HL-60/S4 (cell line): ENCODE data around the gene AATK.

ENCODE experiments used
- in situ Hi-C: fragments of 300-500 bp; cut with MboI; formaldehyde crosslinking; loops from 2 replicates; pipeline ENCODE4 v1.14.3; 2022; ENCODE audit warnings: low sequenced_read_pairs

Gene AATK

DNA sequence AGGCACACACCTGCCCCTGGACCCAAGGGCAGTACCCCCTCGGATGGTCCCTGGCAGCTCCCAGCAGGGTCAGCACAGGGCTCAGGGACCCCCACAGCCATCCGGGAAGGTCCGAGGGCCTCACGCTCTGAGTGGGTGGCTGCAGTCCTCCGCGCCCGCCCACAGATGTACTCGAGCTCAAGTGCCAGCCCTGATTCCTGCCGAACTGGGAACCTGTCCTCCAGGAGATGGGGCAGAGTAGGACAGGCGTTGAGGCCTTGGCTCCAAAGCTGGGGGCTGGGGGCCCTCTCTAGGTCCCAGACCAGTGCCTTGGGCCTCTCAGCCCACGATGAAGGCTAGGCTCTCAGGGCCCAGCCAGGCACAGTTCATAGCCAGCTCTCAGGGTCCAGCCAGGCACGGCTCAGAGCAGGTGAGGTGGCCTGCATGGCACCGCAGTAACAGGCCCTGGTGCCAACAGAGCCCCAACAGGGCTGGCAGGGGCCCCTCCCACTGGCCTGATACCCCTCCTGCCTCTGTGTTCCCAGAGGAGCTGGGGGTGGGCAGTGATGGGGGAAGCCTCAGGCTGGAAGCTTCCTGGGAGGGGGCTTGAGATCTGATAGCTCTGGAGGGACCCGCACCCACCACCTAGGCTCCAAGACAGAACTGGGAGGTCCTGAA is 36.2 kb downstream of the AATK start:
- in situ Hi-C loops, result no loop called here

DNA sequence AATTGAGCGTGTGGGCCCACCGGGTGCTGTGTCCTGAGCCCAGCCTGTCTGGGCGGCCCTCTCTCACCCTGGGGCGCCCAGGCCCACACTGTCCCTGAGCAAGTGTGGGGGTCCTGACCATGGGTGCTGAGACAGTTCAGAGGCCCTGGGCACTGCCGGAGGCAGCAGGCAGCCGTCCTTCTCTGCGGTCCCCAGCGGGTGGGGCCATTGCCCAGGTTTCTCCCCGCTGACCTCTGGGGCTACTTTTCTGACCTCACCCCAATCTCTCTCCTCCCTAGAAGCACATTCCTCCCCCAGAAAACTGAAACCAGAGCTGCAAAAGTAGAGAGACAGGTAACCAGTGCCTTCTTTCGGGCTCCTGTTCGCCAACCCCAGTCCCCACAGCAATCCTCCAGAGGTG is 36.7 kb downstream of the AATK start:
- in situ Hi-C loops, result no loop called here

DNA sequence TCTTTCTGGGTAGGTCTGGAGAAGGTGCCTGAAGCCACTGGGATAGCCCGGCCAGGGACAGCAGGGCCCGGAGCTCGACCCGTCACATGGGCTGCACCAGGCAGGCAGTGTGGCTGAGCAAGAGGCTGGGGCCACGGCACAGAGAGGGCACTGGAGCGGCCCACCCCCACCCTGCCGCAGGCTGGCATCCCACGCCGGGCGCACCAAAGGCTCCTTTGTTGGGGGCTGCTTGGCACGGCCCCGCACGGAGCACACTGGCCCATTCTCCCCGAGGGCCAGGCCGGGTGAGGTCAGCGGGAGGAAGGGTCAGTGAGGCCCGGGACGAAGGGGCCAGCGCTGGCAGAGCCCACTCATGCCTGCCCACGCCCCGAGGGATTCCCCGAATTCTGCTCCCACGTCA is 37.2 kb downstream of the AATK start:
- in situ Hi-C loops, result no loop called here

DNA sequence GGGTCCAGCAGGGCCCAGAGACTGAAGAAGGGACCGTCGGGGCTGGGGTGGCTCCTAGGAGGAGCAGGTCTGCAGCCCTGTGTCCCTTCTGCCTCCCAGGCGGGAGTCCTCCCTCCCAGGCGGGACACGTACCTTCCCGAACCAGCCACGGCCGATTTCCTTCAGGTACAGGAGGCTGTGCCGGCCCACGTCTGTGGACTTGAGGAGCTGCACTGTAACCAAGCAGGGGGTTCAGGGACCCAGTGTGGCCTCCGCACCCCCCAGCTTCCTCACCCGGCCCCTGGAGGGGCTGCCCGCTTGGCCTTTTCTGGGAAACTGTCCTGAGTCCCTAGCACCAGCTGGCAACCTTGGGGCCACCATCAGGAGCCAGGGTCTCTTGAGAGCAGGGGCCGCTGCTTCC is 37.7 kb downstream of the AATK start:
- in situ Hi-C loops, result no loop called here

DNA sequence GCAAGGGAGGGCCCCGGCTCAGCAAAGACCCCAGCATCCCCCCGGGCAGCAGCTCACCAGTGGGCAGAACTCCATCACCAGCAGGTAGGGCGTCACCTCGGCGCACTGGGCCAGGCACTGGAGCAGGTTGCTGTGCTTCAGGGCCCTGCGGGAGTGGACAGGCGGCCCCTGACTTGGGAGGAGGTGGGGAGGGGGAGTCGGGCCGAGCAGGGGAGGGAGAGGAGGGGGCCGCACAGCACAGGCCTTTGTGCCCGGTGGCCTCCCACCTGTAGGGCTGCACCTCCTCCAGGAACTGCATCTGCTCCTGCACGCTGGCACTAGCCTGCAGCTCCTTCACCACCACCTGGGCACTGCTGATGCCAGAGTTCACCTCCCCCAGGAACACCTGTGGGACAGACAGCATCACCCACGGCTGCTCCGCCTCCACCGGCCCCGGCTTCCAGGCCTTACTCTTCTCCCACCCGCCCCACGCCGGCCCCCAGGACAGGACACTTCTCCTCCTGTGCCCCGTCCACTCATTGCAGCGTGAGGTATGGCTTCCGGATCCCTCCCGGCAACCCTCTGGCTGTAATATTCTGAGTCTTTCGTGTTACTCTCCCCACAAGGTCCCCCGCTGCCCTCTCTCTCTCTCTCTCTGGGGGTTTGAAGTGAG is 38.4 kb downstream of the AATK start:
- in situ Hi-C loops, result no loop called here

DNA sequence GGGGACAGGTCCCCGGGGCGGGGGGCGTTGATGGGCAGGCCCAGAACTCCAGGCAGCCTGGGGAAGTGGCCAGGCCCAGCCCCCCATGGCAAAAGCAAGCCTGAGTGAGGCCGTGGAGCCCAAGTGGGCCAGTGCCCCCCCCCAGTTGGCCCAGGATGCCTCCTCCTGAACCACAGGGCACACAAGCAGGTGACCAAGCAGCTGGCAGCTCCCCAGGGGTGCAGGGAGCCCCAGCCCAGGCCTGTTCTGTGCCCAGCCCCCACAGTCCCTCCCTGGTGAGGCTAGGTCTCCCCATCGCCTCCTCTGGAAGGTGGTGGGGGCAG is 38.9 kb downstream of the AATK start:
- in situ Hi-C loops, result no loop called here

DNA sequence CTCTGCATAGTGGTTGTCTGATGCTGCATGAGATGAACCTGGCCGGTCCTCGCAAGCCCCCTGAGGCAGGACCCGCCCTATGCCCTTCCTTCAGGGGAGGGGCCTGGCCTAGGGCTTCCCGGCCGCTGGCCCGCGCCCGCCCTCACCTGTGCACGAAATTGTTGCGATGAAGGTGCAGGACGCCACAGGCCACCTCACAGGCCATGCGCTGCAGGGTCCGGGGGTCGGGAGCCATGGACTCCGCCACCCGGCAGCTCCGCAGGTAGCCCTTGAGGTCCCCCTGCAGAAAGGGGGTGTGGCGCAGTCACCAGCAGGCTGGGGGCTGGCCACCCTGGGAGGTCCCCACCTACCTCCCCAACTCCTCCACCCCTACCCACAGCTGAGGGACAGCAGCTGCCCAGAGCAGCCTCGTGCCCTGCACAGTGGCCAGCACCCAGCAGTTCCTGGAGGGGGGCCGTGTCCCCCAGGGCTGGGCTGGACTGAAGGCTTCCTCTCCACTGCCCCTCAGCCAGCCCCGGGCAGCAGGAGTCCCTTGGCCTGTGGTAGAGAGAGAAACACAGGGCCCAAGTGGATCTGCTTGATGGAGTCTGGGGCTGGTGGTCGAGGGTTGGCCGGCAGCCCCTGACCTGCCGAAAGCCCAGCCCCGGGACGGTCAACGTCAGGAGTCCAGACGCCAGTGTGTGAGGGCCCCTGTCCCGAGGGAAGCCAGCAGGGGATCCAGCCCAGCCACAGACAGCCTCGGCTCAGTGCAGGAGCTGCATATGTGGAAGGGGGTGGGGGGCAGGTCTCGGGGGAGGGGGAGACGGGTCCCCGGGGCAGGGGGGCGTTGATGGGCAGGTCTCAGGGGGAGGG is 39.5 kb downstream of the AATK start:
- in situ Hi-C loops, result no loop called here

DNA sequence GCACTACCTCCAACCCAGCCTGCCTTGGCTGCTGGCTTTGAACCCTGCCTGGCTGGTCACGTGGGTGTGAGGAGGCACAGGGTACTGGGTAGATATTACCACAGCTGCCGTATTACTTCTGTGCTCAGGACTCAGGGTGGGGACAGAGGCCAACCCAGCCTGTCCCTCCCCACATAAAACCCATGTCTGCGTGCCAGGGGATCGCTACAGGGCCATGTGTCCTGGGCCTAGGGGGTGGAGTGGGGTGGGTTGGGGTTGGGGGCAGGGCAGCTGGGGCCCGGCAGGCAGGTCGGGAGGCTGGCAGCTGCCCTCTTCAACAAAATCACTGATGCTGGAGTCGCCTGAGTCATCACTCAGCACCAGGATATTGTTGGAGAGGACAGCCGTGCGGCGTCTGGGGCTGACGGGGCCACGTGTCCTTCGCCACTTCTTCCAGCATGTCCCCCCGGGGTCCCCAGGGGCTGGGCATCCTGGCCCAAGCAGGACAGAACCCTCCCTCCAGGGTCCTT is 40.4 kb downstream of the AATK start:
- in situ Hi-C loops, result no loop called here

DNA sequence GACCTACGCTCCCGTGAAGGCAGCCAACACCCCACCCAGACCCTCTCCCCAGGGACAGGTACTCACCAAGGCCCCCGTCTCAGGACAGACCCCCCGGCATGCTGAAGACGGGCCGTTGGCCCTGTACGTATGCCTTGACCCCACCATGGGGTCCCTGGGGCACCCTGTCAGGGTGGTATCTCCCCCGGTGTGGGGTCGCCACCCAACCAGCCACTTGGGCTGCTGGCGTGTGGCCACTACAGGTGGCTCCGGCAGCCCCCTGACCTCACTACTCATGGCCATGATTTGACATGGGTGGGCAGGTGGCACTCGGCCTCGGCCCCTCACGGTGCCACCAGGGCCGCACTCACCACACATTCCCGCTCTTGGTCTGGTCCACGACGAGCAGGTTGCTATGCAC is 41.6 kb downstream of the AATK start:
- in situ Hi-C loops, result no loop called here

DNA sequence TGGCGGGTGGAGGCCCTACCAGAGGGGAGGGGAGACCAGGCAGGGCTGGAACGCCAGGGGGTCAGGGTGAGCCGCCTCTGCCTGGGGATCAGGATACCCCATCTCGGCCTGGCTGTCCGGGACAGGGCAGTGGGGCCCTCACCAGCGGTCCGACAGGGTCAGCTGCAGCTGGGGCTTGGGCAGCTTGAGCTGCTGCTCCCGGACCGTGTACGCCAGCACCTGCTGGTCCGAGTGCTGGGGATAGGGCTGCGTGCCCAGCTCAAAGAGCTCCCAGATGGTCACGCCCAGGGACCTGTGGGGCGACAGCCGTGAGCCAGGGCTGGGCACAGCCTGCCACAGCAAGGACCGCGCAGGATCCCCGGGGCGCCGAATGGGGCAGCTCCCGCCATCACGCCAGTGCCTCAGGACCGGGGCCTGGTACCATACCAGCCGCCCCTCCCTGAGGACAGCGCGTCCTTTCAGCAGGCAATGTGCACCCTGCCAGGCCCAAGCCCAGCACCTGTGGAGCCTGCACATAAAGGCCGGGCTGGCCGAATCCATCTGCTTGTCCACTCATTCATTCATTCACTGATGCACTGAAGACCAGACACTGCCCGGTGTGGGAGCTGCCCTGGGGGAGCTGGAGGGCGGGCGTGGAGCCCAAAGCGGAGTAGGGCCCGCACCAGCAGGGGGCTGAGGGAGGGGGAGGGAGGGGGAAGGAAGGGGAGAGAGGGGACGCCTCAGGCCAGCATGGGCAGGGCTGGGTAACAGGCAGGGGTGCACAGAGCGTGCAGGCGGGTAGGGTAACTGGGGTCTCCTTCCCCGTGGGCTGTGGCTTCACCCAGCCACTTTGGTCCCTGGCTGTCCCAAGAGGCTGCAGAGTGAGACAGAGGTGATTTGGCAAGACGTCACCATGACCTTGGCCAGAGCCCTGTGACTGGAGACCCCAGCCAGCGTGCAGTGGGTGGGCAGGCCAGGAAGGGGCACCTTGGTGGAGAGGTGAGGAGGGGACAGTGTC is 42.7 kb downstream of the AATK start:
- in situ Hi-C loops, result no loop called here

DNA sequence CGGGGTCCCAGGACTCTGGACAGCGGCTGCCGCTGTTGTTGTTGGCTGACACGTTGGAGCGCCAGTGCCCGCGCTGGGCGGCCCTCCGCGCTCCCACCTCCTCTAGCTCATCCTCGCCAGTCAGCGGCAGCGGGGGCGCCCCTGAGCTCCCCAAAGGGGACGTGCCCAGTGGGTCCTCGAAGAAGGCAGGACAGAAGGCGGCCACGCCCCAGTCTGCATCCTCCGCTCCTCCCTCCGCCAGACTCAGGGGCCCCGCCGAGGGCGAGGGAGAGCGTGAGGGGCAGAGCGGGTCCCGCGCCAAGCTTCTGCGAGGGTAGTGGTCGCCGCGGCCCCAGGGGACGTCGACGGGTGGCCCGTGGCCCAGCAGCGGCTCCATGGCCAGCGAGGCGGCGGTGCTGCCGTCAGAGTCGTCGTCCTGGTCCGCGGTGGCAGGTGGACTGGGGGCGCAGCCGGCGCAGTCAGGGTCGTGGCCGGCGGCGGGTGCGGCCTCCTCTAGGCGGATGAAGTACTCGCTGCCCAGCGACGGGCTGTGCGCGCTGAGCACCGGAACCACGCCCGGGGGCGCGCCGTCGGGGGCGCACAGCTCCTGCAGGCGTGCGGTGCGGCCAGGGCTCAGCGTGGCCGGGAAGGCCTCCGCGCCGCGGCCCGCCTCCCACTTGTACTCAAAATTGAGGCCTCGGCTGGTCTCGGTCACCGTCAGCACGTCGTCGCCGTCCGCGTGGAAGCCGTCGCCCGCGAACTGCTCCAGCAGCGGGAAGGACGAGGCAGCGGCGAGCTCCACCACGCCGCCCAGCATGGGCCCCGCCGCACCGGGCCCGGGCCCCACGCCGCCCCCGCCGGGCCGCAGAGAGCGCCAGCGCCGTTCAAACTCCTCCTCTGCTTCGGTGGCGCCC is 43.9 kb downstream of the AATK start:
- in situ Hi-C loops, result no loop called here

DNA sequence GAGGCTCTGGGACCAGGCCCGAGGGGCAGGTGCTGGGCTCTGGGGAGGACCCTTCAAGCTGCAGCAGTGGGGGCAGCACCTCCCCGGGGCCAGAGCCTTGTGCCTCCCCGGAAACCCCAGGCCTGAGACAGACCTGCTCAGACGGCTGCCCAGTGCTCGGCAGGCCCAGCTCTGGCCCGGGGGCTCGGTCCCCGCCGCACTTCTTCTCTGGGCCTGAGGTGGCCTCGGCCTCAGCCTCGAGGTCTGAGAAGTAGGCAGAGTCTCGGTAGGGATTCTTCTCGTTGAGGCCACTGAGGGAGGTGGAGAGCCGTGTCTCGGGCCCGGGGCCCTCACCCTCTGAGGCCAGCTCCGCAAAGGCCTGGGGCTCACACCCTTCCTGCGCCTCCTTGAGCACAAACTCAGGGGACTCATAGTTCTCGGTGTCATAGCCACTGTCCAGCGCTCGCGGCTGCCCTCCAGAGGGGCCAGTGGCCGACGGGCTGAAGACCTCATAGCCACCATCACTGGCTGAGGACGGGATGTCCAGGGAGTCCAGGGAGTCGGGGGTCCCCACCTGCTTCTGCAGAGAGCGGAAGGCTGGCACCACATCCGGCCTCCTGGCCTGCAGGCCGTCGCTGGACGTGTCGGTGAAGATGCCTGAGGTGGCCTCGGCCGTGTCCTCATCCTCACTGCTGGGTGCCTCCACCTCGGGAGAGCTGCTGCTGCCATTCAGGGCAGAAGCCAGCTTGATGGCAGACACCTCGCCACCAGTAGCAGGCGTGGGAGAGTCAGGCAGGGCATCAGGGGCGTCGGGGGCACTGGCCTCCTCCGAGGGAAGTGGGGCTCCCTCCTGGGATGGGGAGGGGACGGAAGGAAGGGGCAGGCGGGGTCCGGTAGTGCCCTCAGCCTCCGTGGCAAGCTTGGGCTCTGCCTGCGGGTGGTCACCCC is 45.1 kb downstream of the AATK start:
- in situ Hi-C loops, result no loop called here

DNA sequence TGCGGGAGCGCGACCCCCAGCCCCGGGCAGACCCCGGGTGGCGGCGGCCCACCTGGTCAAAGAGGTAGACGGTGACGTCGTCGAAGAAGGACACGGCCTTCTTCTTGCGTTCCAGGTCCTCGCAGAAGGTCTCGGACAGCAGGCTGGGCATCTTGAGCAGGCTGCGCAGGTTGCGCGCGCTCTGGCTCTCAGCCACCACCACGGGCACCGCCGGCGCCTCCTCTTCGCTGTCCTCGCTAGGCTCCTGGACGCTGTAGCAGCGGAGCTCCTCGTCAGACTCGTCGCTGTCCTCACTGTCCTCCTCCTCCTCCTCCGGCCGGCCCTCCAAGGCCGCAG is 45.9 kb downstream of the AATK start:
- in situ Hi-C loops, result no loop called here

DNA sequence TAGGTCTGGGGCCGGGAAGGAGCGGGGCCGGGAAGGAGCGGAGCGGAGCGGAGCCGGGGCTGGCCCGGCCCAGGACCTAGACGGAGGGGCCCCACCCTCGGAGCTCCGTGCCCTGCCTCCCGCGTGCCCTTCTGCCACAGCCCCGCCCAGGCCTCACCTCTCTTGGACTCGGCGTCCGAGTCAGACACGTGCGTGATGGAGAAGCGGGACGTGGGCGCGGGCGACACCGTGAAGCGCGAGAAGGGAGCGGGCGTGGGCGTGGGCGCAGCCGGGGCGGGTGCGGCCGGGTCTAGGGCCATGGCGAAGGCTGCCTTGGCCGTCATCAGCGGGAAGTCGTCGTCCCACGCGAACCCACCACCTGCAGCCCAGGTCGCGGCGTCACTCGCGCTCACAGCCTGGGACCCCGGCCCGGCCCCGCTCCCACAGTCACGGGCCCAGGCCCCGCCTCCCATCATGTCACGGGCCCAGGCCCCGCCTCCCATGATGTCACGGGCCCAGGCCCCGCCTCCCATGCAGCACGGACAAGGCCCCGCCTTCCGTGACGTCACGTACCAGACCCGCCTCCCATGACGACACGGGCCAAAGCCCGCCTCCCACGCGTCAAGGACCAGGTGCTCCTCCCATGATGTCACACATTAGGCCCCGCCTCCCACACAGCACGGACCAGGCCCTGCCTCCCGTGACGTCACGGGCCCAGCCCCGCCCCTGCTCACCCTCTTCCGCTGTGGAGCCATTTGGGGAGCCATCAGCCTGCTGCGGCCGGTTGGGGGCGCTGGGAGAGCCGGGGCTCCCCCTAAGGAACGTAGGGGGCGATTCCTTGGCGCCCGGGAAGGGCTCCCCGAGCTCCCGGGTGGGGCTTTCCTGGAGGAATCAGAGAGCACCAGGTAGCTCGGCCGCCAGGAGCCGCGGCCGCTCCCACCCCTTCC is 46.5 kb downstream of the AATK start:
- in situ Hi-C loops, result no loop called here

DNA sequence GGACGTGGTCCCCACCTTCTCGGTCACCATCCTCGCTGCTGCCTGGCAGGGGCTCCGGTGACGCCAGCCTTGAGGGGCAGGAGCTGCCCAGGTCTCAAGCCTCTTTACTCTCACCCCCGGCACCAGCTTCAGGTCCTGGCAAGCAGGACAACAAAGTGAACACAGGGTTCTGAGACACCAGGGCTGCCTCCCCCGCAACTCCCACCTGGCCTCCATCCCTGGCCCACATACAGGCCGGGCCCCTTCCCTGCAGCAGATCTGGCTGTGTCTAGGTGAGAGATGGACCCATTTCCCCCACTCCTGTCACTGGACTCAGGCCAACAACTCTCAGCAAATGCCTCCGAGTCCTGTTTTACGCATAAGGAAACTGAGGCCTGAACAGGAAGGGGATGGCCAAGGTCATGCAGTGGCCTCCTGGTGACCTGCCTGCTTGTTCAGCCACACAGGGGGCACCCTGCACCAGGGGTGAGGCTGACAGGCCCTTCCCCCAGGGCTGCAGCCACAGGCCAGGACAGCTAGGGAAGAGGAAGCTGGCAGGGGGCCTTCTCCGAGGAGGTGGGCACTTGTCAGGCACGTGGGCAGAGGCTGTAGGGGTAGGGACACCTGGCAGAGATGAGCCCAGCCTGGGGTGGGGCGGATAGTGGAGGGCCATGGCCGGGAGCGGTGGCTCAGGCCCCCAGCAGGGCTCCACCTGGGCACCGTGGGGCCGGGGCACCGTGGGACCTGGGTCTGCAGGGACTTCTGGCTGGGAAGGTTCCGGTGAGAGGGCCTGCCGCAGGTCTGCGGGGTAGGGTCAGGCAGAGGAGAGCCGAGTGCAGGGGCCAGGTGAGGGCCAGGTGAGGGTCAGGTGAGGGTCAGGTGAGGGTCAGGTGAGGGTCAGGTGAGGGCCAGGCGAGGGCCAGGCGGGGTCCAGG is 47.5 kb downstream of the AATK start:
- in situ Hi-C loops, result no loop called here

DNA sequence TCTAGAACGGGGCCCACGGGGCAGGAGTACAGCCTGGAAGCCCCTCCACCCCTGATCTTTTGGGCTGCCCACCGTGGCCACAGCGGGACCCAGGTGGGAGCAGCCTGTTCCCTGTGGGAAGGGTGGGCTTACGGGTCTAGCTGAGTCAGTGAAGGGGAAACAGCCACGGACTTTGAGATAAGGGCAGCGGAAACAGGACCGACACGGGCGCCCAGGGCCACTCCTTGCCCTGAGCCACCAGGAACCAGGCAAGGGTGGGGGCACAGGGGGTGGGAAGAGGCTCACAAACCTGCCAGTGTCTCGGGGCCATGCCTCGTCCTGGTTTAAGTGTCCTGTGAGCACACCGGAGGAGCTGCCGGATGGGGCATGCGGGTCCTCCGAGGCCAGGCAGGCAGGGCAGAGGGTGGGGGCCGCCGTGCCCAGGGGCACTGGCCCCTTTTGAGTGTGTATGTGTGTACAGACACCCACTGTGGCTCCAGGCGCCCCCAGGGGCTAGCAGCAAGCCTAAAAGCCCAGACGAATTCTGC is 48.3 kb downstream of the AATK start:
- in situ Hi-C loops, result no loop called here

DNA sequence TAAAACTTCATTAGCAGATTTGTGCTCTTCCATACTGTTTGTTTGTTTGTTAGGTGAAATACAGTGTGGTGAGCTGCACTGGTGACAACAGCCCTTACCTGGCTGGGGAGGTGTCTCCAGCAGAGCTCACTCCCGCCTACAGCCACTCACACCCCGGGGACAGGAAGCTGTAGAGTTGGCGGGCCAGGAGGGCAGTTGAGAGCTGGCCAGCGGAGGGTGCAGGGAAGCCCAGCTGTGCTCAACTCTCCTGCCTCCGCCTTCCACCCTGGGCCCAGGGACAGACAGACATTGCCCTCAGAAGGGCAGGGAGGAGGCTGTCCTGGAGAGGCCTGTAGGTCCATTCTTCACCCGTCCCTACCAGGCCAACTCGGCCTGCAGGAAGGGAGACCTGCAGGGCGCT is 49.3 kb downstream of the AATK start:
- in situ Hi-C loops, result no loop called here
